GM19240 (cell line): ENCODE data around the gene PDE8A.
"Not testable (repeated sequence)": the region's sequence is repeated elsewhere in the genome, so short reads cannot be mapped to it uniquely, and the experiment has no call there.

ENCODE experiments used
- DNase-seq: peaks from one replicate; pipeline ENCODE4 v3.0.0; 2011; ENCODE audit warnings: low spot score; ENCODE audit not compliant: insufficient read length

The PDE8A gene

GRCh38 chr15:84990507-84990906 lies 8.9 kb downstream of the PDE8A start:
- DNase-seq = no peak

GRCh38 chr15:84991014-84991712 lies 9.5 kb downstream of the PDE8A start:
- no peak for DNase-seq

- no peak for DNase-seq
Measured at GRCh38 chr15:84992157-84992944, 10.7 kb downstream of the PDE8A start.

- DNase-seq = no peak
Measured at GRCh38 chr15:84996055-84996454, 14.4 kb downstream of the PDE8A start.

GRCh38 chr15:84996714-84997113 lies 15.1 kb downstream of the PDE8A start:
- DNase-seq = not testable (repeated sequence)

GRCh38 chr15:84997214-84997613 lies 15.6 kb downstream of the PDE8A start:
- DNase-seq = not testable (repeated sequence)

GRCh38 chr15:85000189-85000864 lies 18.7 kb downstream of the PDE8A start:
- DNase-seq = no peak

- no peak for DNase-seq
Measured at GRCh38 chr15:85000937-85001336, 19.3 kb downstream of the PDE8A start.

- DNase-seq = no peak
Measured at GRCh38 chr15:85002517-85002916, 20.9 kb downstream of the PDE8A start.

GRCh38 chr15:85003593-85004312 lies 22.1 kb downstream of the PDE8A start:
- no peak for DNase-seq

- no peak for DNase-seq
Measured at GRCh38 chr15:85004550-85004949, 22.9 kb downstream of the PDE8A start.

- DNase-seq = no peak
Measured at GRCh38 chr15:85005319-85005718, 23.7 kb downstream of the PDE8A start.

GRCh38 chr15:85005746-85006145 lies 24.1 kb downstream of the PDE8A start:
- no peak for DNase-seq

GRCh38 chr15:85006201-85006600 lies 24.5 kb downstream of the PDE8A start:
- no peak for DNase-seq

- DNase-seq = no peak
Measured at GRCh38 chr15:85006655-85007054, 25.0 kb downstream of the PDE8A start.

GRCh38 chr15:85007137-85007536 lies 25.5 kb downstream of the PDE8A start:
- no peak for DNase-seq

GRCh38 chr15:85007741-85008397 lies 26.2 kb downstream of the PDE8A start:
- DNase-seq = no peak

- no peak for DNase-seq
Measured at GRCh38 chr15:85008474-85009260, 27.0 kb downstream of the PDE8A start.

GRCh38 chr15:85009435-85009834 lies 27.8 kb downstream of the PDE8A start:
- no peak for DNase-seq

GRCh38 chr15:85010071-85010385 lies 28.4 kb downstream of the PDE8A start:
- DNase-seq = no peak
